Measurements from ENCODE around the gene PELI2.

DNA sequence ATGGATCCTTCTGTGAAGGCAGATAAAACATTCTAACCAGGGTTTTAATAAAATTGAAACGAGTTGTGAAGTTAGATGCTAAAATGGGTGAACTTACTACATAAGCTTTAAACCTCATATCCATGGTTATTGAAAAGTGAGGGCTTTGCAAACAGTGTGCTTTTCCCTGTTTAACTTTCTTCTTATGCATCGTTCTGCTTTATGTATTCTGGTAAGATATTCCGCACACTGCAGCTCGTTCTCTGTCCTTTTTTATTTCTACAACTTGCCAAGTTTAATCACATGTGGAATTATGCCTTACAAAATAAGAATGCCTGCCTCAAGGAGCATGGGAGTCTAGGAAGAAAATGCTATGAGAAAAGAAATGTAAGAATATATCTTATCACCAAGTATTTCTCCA is 30.9 kb downstream of the PELI2 start:
- TF ChIP-seq, protein P1, sequence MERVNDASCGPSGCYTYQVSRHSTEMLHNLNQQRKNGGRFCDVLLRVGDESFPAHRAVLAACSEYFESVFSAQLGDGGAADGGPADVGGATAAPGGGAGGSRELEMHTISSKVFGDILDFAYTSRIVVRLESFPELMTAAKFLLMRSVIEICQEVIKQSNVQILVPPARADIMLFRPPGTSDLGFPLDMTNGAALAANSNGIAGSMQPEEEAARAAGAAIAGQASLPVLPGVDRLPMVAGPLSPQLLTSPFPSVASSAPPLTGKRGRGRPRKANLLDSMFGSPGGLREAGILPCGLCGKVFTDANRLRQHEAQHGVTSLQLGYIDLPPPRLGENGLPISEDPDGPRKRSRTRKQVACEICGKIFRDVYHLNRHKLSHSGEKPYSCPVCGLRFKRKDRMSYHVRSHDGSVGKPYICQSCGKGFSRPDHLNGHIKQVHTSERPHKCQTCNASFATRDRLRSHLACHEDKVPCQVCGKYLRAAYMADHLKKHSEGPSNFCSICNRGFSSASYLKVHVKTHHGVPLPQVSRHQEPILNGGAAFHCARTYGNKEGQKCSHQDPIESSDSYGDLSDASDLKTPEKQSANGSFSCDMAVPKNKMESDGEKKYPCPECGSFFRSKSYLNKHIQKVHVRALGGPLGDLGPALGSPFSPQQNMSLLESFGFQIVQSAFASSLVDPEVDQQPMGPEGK (CRISPR knock-in tag; IDR thresholded peaks at IDR 0.05; ENCODE audit: borderline replicate concordance), result no peak
- TF ChIP-seq ARNTL (CRISPR knock-in tag; IDR thresholded peaks at IDR 0.05; ENCODE audit: borderline replicate concordance, low read depth) (no peak), ZFP30 (CRISPR knock-in tag; IDR thresholded peaks at IDR 0.05) (no peak), ISL1 (CRISPR knock-in tag; IDR thresholded peaks at IDR 0.05) (no peak), BACH2 (CRISPR knock-in tag; IDR thresholded peaks at IDR 0.05; ENCODE audit: borderline replicate concordance) (no peak), ZNF8 (CRISPR knock-in tag; IDR thresholded peaks at IDR 0.05) (no peak), ZFP3 (CRISPR knock-in tag; IDR thresholded peaks at IDR 0.05) (no peak), RARB (CRISPR knock-in tag; IDR thresholded peaks at IDR 0.05) (no peak), TOX (CRISPR knock-in tag; IDR thresholded peaks at IDR 0.05; ENCODE audit: borderline replicate concordance) (no peak)
- TF ChIP-seq, protein P2, sequence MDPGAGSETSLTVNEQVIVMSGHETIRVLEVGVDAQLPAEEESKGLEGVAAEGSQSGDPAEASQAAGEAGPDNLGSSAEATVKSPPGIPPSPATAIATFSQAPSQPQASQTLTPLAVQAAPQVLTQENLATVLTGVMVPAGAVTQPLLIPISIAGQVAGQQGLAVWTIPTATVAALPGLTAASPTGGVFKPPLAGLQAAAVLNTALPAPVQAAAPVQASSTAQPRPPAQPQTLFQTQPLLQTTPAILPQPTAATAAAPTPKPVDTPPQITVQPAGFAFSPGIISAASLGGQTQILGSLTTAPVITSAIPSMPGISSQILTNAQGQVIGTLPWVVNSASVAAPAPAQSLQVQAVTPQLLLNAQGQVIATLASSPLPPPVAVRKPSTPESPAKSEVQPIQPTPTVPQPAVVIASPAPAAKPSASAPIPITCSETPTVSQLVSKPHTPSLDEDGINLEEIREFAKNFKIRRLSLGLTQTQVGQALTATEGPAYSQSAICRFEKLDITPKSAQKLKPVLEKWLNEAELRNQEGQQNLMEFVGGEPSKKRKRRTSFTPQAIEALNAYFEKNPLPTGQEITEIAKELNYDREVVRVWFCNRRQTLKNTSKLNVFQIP (CRISPR knock-in tag; IDR thresholded peaks at IDR 0.05; ENCODE audit: borderline replicate concordance, low read depth), result no peak
- TF ChIP-seq, protein P3, sequence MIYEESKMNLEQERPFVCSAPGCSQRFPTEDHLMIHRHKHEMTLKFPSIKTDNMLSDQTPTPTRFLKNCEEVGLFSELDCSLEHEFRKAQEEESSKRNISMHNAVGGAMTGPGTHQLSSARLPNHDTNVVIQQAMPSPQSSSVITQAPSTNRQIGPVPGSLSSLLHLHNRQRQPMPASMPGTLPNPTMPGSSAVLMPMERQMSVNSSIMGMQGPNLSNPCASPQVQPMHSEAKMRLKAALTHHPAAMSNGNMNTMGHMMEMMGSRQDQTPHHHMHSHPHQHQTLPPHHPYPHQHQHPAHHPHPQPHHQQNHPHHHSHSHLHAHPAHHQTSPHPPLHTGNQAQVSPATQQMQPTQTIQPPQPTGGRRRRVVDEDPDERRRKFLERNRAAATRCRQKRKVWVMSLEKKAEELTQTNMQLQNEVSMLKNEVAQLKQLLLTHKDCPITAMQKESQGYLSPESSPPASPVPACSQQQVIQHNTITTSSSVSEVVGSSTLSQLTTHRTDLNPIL (CRISPR knock-in tag; IDR thresholded peaks at IDR 0.05; ENCODE audit: low read depth), result no peak

Measured in SK-N-SH treated with all-trans-retinoic acid at 6 μM for 48 hours (cell line).